Measurements from ENCODE around the gene SPRR4.

DNA sequence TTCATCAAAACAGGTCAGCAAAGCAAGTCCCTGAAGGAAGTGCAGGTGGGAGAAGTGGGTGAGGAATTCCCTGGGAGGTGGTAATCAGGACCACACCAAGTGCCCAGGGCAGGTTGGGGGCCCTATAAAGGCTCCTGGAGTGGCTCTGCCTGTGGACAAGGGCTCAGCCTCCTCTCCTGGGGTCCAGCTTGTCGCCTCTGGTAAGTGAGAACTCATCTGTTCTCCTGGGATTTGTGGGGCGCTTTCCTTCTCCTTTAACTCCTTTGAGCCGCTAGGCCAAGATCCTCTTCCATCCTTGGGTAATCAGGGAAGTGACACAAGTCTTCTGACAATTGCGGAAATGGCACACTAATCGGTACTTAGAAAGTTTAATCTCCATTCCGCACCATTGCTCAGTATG is at the start of gene SPRR4:
- TF ChIP-seq, protein P1, sequence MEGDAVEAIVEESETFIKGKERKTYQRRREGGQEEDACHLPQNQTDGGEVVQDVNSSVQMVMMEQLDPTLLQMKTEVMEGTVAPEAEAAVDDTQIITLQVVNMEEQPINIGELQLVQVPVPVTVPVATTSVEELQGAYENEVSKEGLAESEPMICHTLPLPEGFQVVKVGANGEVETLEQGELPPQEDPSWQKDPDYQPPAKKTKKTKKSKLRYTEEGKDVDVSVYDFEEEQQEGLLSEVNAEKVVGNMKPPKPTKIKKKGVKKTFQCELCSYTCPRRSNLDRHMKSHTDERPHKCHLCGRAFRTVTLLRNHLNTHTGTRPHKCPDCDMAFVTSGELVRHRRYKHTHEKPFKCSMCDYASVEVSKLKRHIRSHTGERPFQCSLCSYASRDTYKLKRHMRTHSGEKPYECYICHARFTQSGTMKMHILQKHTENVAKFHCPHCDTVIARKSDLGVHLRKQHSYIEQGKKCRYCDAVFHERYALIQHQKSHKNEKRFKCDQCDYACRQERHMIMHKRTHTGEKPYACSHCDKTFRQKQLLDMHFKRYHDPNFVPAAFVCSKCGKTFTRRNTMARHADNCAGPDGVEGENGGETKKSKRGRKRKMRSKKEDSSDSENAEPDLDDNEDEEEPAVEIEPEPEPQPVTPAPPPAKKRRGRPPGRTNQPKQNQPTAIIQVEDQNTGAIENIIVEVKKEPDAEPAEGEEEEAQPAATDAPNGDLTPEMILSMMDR (IDR thresholded peaks at IDR 0.05): no peak
- TF ChIP-seq POLR2AphosphoS5 (IDR thresholded peaks at IDR 0.05): no peak
- no peak for TF ChIP-seq EP300 (IDR thresholded peaks at IDR 0.05)

Data from suprapubic skin (tissue), 4 donors.